GM19467 (cell line): Measurements from ENCODE around the gene ALKBH8.
"Not testable (repeated sequence)": the region's sequence is repeated elsewhere in the genome, so short reads cannot be mapped to it uniquely, and the experiment has no call there.

Experiments
- ATAC-seq: cut with Tn5 transposase; IDR thresholded peaks from one replicate; pipeline ENCODE4 v1.9.1; 2021; ENCODE audit warnings: mild to moderate bottlenecking, moderate library complexity; ENCODE audit not compliant: unreplicated experiment

The ALKBH8 gene

GRCh38 chr11:107508201-107508857 lies 57.2 kb downstream of the ALKBH8 start:
- no peak for ATAC-seq

GRCh38 chr11:107505647-107506225 lies 59.8 kb downstream of the ALKBH8 start:
- ATAC-seq = no peak

- no peak for ATAC-seq
Measured at GRCh38 chr11:107504981-107505380, 60.6 kb downstream of the ALKBH8 start.

GRCh38 chr11:107501713-107502112 lies 63.8 kb downstream of the ALKBH8 start:
- ATAC-seq = no peak

- not testable (repeated sequence) for ATAC-seq
Measured at GRCh38 chr11:107497371-107497770, 68.2 kb downstream of the ALKBH8 start.

GRCh38 chr11:107496011-107496410 lies 69.5 kb downstream of the ALKBH8 start:
- ATAC-seq = no peak

- no peak for ATAC-seq
Measured at GRCh38 chr11:107494055-107494454, 71.5 kb downstream of the ALKBH8 start.

- ATAC-seq = no peak
Measured at GRCh38 chr11:107493117-107493516, 72.4 kb downstream of the ALKBH8 start.

GRCh38 chr11:107490836-107491235 lies 74.7 kb downstream of the ALKBH8 start:
- ATAC-seq = no peak

- no peak for ATAC-seq
Measured at GRCh38 chr11:107482234-107482633, 83.3 kb downstream of the ALKBH8 start.

GRCh38 chr11:107478922-107479321 lies 86.6 kb downstream of the ALKBH8 start:
- no peak for ATAC-seq

- ATAC-seq = no peak
Measured at GRCh38 chr11:107477820-107478219, 87.7 kb downstream of the ALKBH8 start.

GRCh38 chr11:107473792-107474191 lies 91.7 kb downstream of the ALKBH8 start:
- no peak for ATAC-seq

- no peak for ATAC-seq
Measured at GRCh38 chr11:107472966-107473365, 92.6 kb downstream of the ALKBH8 start.

- no peak for ATAC-seq
Measured at GRCh38 chr11:107468596-107468995, 96.9 kb downstream of the ALKBH8 start.

- ATAC-seq = no peak
Measured at GRCh38 chr11:107467696-107468095, 97.8 kb downstream of the ALKBH8 start.

GRCh38 chr11:107466275-107466866 lies 99.2 kb downstream of the ALKBH8 start:
- not testable (repeated sequence) for ATAC-seq

- ATAC-seq = peak; percentile 98
Measured at GRCh38 chr11:107457558-107458271, 107.8 kb downstream of the ALKBH8 start, which contains the start of gene CWF19L2. Gene CWF19L2 (minus strand): TSS chr11:107457825. CDS start chr11:107457816, 9 bp downstream.

GRCh38 chr11:107457205-107457557 lies 108.4 kb downstream of the ALKBH8 start:
- ATAC-seq = peak; percentile 33

- no peak for ATAC-seq
Measured at GRCh38 chr11:107453594-107454286, 111.8 kb downstream of the ALKBH8 start.
